ENCODE data around the gene CA11.
A peak's percentile ranks its signal among the peaks of the same experiment; 100 is the strongest.

DNA sequence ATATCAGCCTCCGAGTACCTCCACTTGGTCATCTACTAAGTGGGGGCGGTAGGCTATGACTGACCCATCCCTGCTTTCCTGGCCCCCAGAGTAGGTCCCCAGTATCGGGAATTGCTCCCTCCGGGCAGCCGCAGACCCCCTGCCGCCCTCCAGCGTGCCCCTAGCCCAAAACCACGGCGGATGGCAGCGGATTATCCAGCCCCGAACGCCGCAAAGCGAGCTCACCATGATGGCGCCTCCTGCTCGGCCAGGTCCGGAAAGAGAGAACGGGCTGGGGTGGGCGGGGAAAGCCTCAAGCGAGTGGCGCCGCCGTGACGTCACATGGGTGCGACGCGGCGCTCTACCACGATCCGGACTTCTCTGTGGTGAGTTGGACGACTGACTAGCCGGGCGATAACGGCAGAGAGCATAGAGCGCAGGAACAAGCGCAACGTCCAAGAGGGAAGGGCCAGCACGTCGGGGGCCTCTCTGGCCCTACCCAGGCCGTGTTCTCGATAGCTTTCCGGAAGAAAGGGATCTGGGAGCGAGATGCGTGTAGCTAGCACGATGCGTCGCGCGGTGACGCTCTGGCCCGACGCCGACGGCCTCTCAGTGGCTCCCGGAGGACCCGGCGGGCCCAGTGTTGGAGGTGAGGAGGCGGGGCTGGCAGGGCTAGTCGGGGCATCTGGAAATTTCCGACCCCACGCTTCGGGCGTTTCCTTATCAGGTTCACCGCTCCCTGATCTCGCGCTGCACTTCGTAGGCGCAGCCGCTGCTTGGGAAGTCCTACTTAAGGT lies 26.9 kb downstream of the CA11 start, which contains the start of the genes RPL18 and SPHK2:
- TF ChIP-seq POLR2A (IDR thresholded peaks at IDR 0.05; ENCODE audit: low read depth) (peak; percentile 95), POLR2AphosphoS5 (IDR thresholded peaks at IDR 0.05) (peak; percentile 98 to 99)
- TF ChIP-seq, protein P1, sequence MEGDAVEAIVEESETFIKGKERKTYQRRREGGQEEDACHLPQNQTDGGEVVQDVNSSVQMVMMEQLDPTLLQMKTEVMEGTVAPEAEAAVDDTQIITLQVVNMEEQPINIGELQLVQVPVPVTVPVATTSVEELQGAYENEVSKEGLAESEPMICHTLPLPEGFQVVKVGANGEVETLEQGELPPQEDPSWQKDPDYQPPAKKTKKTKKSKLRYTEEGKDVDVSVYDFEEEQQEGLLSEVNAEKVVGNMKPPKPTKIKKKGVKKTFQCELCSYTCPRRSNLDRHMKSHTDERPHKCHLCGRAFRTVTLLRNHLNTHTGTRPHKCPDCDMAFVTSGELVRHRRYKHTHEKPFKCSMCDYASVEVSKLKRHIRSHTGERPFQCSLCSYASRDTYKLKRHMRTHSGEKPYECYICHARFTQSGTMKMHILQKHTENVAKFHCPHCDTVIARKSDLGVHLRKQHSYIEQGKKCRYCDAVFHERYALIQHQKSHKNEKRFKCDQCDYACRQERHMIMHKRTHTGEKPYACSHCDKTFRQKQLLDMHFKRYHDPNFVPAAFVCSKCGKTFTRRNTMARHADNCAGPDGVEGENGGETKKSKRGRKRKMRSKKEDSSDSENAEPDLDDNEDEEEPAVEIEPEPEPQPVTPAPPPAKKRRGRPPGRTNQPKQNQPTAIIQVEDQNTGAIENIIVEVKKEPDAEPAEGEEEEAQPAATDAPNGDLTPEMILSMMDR (IDR thresholded peaks at IDR 0.05): peak in 1 of 3 experiments; percentile 31

Data from esophagus muscularis mucosa (tissue), 3 donors.